Natural killer cell (primary cell): ENCODE measurements around the gene ISYNA1. TPM values are rescaled to one million over a fixed set of nuclear protein-coding genes. Genes with fewer than 3 reads are reported as not detected.

Source experiments
- ATAC-seq, 3 donors: fragments of 150-1000 bp in 2 of 3; fragments of 200-7000 bp in 1 of 3; cut with Tn5 transposase; 1 replicate in 1 of 3; 2 replicates in 2 of 3; pipeline ENCODE4 v1.10.0; 2021; ENCODE audit warnings: mild to moderate bottlenecking in 2 of 3, moderate library complexity in 2 of 3
- DNase-seq, 2 donors: peaks; one replicate each; pipeline versions ENCODE4 v3.0.0 to v3.0.0-alpha.2; 2013 to 2021; ENCODE audit warnings: mixed read lengths in 1 of 2
- H3K27ac ChIP-seq: one replicate; pipeline ENCODE4 v1.5.1; 2013; ENCODE audit warnings: mild to moderate bottlenecking, low read length
- H3K27me3 ChIP-seq: one replicate; pipeline ENCODE4 v1.6.1; 2013; ENCODE audit warnings: low read length; ENCODE audit not compliant: control insufficient read depth, insufficient read depth
- H3K36me3 ChIP-seq: one replicate; pipeline ENCODE4 v1.6.1; 2013; ENCODE audit warnings: low read length; ENCODE audit not compliant: control insufficient read depth, insufficient read depth
- H3K4me1 ChIP-seq: one replicate; pipeline ENCODE4 v1.6.1; 2013; ENCODE audit warnings: low read length; ENCODE audit not compliant: control insufficient read depth, insufficient read depth
- H3K4me3 ChIP-seq: one replicate; pipeline ENCODE4 v1.5.1; 2013; ENCODE audit warnings: low read length
- H3K9me3 ChIP-seq: one replicate; pipeline ENCODE4 v1.6.1; 2013; ENCODE audit warnings: low read length; ENCODE audit not compliant: control insufficient read depth, insufficient read depth
- H3K27ac Mint-ChIP-seq, 2 donors: one replicate each; pipeline ENCODE4 v1.8.0; 2022; ENCODE audit warnings: mild to moderate bottlenecking in 2 of 2, mixed read lengths in 2 of 2, moderate library complexity in 1 of 2
- H3K27me3 Mint-ChIP-seq, 2 donors: one replicate each; pipeline ENCODE4 v1.8.0; 2022; ENCODE audit warnings: low read depth in 2 of 2, mixed read lengths in 2 of 2
- H3K36me3 Mint-ChIP-seq: one replicate; pipeline ENCODE4 v1.8.0; 2022; ENCODE audit warnings: mixed read lengths
- H3K4me1 Mint-ChIP-seq, 2 donors: one replicate each; pipeline ENCODE4 v1.8.0; 2022; ENCODE audit warnings: mixed read lengths in 2 of 2
- H3K4me3 Mint-ChIP-seq: one replicate; pipeline ENCODE4 v1.8.0; 2022; ENCODE audit warnings: mild to moderate bottlenecking, moderate library complexity, mixed read lengths
- H3K9me3 Mint-ChIP-seq, 2 donors: one replicate each; pipeline ENCODE4 v1.8.0; 2022; ENCODE audit warnings: mixed read lengths in 2 of 2
- CTCF ChIP-seq: fragments of 200-600 bp; IDR thresholded peaks from one replicate; pipeline ENCODE4 v1.8.0; 2022; ENCODE audit warnings: antibody characterized with exemption
- WGBS: methylation state at CpG from one replicate; pipeline ENCODE4 v1.1.7; 2013; ENCODE audit warnings: missing lambda C conversion rate; ENCODE audit not compliant: insufficient coverage; 5-methylcytosine and 5-hydroxymethylcytosine counted together
- intact Hi-C: fragments of 100-400 bp; cut with micrococcal nuclease; formaldehyde crosslinking; loops from one replicate; pipeline ENCODE4 v1.14.2; 2022
- total RNA-seq, 4 donors: library from RNA; stranded (reverse); fragments of 120-200 nt in 1 of 4; gene quantifications; one replicate each; pipeline versions ENCODE4 v1.2.3 to v1.2.4, GENCODE V29; 2013 to 2022

Gene ISYNA1
- total RNA-seq, 3 donors from 2014 or later (not counting 1 experiment from before 2014, with no cell fraction given): 39.7 to 53.6 (median 40.1) TPM

DNA sequence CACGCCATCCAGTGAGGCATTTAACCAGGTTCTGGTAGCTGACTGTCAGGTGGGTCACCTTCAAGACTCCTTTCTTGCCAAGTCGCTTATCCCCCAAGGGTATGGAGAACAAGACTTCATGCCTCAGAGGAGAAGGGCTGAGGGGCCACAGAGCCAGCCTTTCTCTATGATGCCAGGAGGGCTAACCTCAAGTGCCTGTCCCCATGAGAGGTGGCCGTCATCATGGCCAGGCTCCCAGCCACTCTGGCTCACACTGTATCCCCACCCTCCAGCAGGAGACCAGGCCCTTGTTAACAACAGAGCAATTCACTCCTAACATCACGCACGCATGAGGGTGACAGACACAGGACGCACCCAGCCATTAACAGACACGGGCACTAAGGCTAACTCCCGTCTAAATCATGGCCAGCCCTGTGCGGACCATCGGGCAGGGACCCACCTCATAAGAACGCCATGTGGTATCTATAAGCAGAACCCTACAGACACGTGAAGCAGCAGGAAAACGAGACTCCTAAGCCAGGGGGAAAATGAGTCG, 38.6 kb upstream of the ISYNA1 start:
- H3K36me3 Mint-ChIP-seq: no peaks in the 10 kb centered on the region
- peak overlapping the region; percentile 93 to 99 for H3K27ac Mint-ChIP-seq
- H3K36me3 ChIP-seq: no peaks in the 10 kb centered on the region
- H3K4me1 ChIP-seq: peaks cover 87% of the 10 kb centered on the region
- peak overlapping the region; percentile 47 for H3K4me3 Mint-ChIP-seq
- H3K9me3 Mint-ChIP-seq: no peaks in the 10 kb centered on the region
- WGBS: 92% methylated on average over 14 of the region's 14 CpGs
- peak overlapping the region; percentile 77 for H3K27ac ChIP-seq
- peaks cover 61 to 80% of the 10 kb centered on the region in 2 donors for H3K4me1 Mint-ChIP-seq
- no peak overlapping the region for H3K4me3 ChIP-seq
- no peak for TF ChIP-seq CTCF
- no peaks in the 10 kb centered on the region for H3K9me3 ChIP-seq
- no peaks in the 10 kb centered on the region for H3K27me3 ChIP-seq
- DNase-seq (no peak), ATAC-seq (no peak)
- no peaks in the 10 kb centered on the region for H3K27me3 Mint-ChIP-seq
- intact Hi-C loops: loop anchor here (5.0 kb wide), 1 partner anchor 111 kb away; the partner anchor contains the start of gene REX1BD

DNA sequence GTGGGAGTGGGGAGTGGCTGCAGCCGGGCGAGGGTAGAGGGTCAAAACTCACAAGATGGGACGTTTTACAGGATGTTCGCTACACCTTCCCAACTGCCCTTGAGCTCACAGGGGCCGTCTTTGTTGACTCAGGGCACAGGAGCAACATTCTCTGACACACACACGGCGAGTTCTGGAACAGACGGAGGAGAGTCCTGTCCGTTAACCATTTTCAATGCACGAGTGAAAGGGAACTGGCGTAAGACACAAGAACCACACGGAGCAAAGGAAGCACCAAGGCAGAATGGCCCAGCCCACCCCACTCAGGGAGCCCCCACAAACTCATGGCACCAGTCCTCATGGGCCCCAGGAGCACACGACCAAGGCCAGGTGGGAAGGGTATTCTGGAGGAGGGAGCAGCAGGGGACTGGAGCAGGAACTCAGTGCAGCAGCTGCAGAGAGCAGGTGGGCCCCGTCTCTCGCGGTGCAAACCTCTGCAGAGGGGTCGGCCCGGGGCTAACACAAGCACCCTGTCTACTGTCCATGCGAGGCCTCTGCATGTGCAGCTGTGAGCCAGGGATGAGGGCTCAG, 37.9 kb upstream of the ISYNA1 start:
- no peaks in the 10 kb centered on the region for H3K36me3 ChIP-seq
- peak overlapping the region; percentile 85 for H3K27ac ChIP-seq
- 86% methylated on average over 19 of the region's 19 CpGs for WGBS
- no peaks in the 10 kb centered on the region for H3K9me3 ChIP-seq
- H3K4me1 ChIP-seq: peaks cover 81% of the 10 kb centered on the region
- H3K4me3 Mint-ChIP-seq: peak overlapping the region; percentile 88
- H3K4me3 ChIP-seq: no peak overlapping the region
- no peaks in the 10 kb centered on the region for H3K27me3 Mint-ChIP-seq
- DNase-seq: no peak
- no peaks in the 10 kb centered on the region for H3K27me3 ChIP-seq
- TF ChIP-seq CTCF: no peak
- no peaks in the 10 kb centered on the region for H3K9me3 Mint-ChIP-seq
- no peak for ATAC-seq
- intact Hi-C loops: loop anchor here (1.0 to 5.0 kb wide), 2 partner anchors 46 to 111 kb away; partner anchors contain the start of genes ELL and REX1BD
- peak overlapping the region; percentile 93 to 99 for H3K27ac Mint-ChIP-seq
- no peaks in the 10 kb centered on the region for H3K36me3 Mint-ChIP-seq
- peaks cover 62 to 73% of the 10 kb centered on the region in 2 donors for H3K4me1 Mint-ChIP-seq

GRCh38 chr19:18475004-18475453, 37.1 kb upstream of the ISYNA1 start:
- no peak overlapping the region for H3K4me3 ChIP-seq
- peak; percentile 70 to 75 (median 74) for ATAC-seq

More at GRCh38 chr19:18475004-18475453, 37.1 kb upstream of the ISYNA1 start:
- Histone ChIP-seq H3K36me3 (peaks cover 3% of the 10 kb centered on the region), H3K27ac (peak overlapping the region; percentile 85), H3K4me1 (peaks cover 81% of the 10 kb centered on the region), H3K27me3 (no peaks in the 10 kb centered on the region), H3K9me3 (no peaks in the 10 kb centered on the region)
- no peak for TF ChIP-seq CTCF
- H3K27me3 Mint-ChIP-seq: no peaks in the 10 kb centered on the region
- H3K9me3 Mint-ChIP-seq: no peaks in the 10 kb centered on the region
- WGBS: 52% methylated on average over 5 of the region's 5 CpGs
- intact Hi-C loops: loop anchor here (1.0 to 5.0 kb wide), 2 partner anchors 47 to 112 kb away; partner anchors contain the start of genes ELL and REX1BD
- peak in 1 of 2 donors; percentile 81 for DNase-seq
- H3K36me3 Mint-ChIP-seq: no peaks in the 10 kb centered on the region
- peak overlapping the region; percentile 88 for H3K4me3 Mint-ChIP-seq
- H3K4me1 Mint-ChIP-seq: peaks cover 65 to 76% of the 10 kb centered on the region in 2 donors
- H3K27ac Mint-ChIP-seq: peak overlapping the region; percentile 93 to 99
